OCI-LY3 (cell line): Measurements from ENCODE around the gene NPHP3.

ENCODE experiments used
- CTCF ChIP-seq: fragments of 200-600, 300-600 bp; sonication (generic); IDR thresholded peaks from 2 replicates; pipeline ENCODE4 v1.5.1; 2014; ENCODE audit warnings: antibody characterized with exemption, low read length, low read depth
- EZH2phosphoT487 ChIP-seq: fragments of 200-600 bp; shearing (Covaris generic); IDR thresholded peaks from 2 replicates; pipeline ENCODE4 v1.6.1; 2018; ENCODE audit warnings: antibody characterized with exemption, mixed run types, low read depth

DNA sequence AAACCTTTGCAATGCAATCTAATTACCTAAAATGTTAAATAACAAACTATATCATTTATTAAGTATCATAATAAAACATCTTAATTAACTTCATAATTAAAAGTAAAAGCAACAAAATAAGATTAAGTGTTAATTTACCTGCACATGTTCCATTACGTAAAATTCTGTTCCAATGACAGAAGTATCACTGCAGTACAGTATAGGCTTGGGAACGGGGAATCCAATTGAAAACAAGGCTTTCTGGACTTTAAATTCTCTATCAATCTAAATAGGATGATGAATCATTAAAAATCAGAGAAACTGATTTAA lies 79.7 kb downstream of the NPHP3 start:
- TF ChIP-seq CTCF (no peak), EZH2phosphoT487 (no peak)
